Caco-2 (cell line): ENCODE data around the gene ZC3H4. TPM values are rescaled to one million over a fixed set of nuclear protein-coding genes. Genes with fewer than 3 reads are reported as not detected.
A peak's percentile ranks its signal among the peaks of the same experiment; 100 is the strongest.

Source experiments
- BruUV-seq: library from RNA; stranded (reverse); fragments of 400-500 nt; replicated peaks from 2 replicates; lab custom pipeline; 2021; lab: Mats Ljungman, UMichigan
- CTCF ChIA-PET: fragments of 300-600 bp; sonication (Branson Sonifier 250); formaldehyde crosslinking; loops from one replicate; lab custom pipeline; 2022; ENCODE audit warnings: antibody characterized with exemption; lab: Charles Lee
- POLR2A ChIA-PET: fragments of 300-600 bp; sonication (Branson Sonifier 250); formaldehyde crosslinking; loops from one replicate; lab custom pipeline; 2022; ENCODE audit warnings: antibody characterized with exemption; lab: Charles Lee
- DNase-seq, 2 experiments: peaks; one replicate each; pipeline versions ENCODE4 v3.0.0 to v3.0.0-alpha.2; 2020 to 2022
- H3K27me3 ChIP-seq: replicated peaks from 2 replicates; pipeline ENCODE4 v1.6.0; 2011; ENCODE audit warnings: low read length; ENCODE audit not compliant: control insufficient read depth, insufficient read depth
- H3K36me3 ChIP-seq: 2 replicates; pipeline ENCODE4 v1.5.1; 2011; ENCODE audit warnings: low read length; ENCODE audit not compliant: control insufficient read depth, insufficient read depth
- H3K4me1 ChIP-seq: fragments of 250-450 bp; sonication (Bioruptor Pico); 2 replicates; pipeline ENCODE4 v1.5.1; 2020; ENCODE audit warnings: mild to moderate bottlenecking
- H3K4me3 ChIP-seq: 2 replicates; pipeline ENCODE4 v1.5.1; 2011; ENCODE audit warnings: low read depth, mild to moderate bottlenecking, control low read depth, low read length
- H3K9me3 ChIP-seq: fragments of 250-450 bp; sonication (Bioruptor Pico); 2 replicates; pipeline ENCODE4 v1.5.1; 2020; ENCODE audit warnings: mild to moderate bottlenecking, moderate library complexity
- H3K27ac Mint-ChIP-seq: one replicate; pipeline ENCODE4 v1.8.0; 2022; ENCODE audit warnings: mixed read lengths; ENCODE audit not compliant: unreplicated experiment
- H3K27me3 Mint-ChIP-seq: one replicate; pipeline ENCODE4 v1.8.0; 2022; ENCODE audit warnings: mixed read lengths; ENCODE audit not compliant: insufficient read depth, unreplicated experiment
- H3K36me3 Mint-ChIP-seq: one replicate; pipeline ENCODE4 v1.8.0; 2022; ENCODE audit warnings: mild to moderate bottlenecking, mixed read lengths; ENCODE audit not compliant: insufficient read depth, unreplicated experiment
- H3K4me1 Mint-ChIP-seq: one replicate; pipeline ENCODE4 v1.8.0; 2022; ENCODE audit warnings: low read depth, mixed read lengths; ENCODE audit not compliant: unreplicated experiment
- H3K4me3 Mint-ChIP-seq: one replicate; pipeline ENCODE4 v1.8.0; 2022; ENCODE audit warnings: mild to moderate bottlenecking, moderate library complexity, mixed read lengths; ENCODE audit not compliant: unreplicated experiment
- H3K9me3 Mint-ChIP-seq: one replicate; pipeline ENCODE4 v1.8.0; 2022; ENCODE audit warnings: mixed read lengths; ENCODE audit not compliant: unreplicated experiment
- intact Hi-C: fragments of 100-400 bp; cut with micrococcal nuclease; formaldehyde crosslinking; loops from one replicate; pipeline ENCODE4 v1.10.0; 2022; ENCODE audit not compliant: unreplicated experiment
- total RNA-seq: library from RNA; stranded (reverse); gene quantifications from 2 replicates; pipeline ENCODE4 v1.2.3, GENCODE V29; 2022
- TF ChIP-seq, protein P1 (sequence below), 2 experiments: fragments of 200-600 bp in 1 of 2; IDR thresholded peaks; 1 replicate in 1 of 2; 2 replicates in 1 of 2; pipeline versions ENCODE4 v1.5.1 to v1.8.0; 2011 to 2022; ENCODE audit warnings: antibody characterized with exemption in 1 of 2, control low read depth in 1 of 2, inconsistent platforms in 1 of 2, low read depth in 1 of 2, low read length in 1 of 2, mild to moderate bottlenecking in 1 of 2, moderate library complexity in 1 of 2; ENCODE audit not compliant: insufficient read depth in 1 of 2, severe bottlenecking in 1 of 2, unreplicated experiment in 1 of 2

The ZC3H4 gene
- total RNA-seq, 1 experiment from 2014 or later, result 70.3 TPM

DNA sequence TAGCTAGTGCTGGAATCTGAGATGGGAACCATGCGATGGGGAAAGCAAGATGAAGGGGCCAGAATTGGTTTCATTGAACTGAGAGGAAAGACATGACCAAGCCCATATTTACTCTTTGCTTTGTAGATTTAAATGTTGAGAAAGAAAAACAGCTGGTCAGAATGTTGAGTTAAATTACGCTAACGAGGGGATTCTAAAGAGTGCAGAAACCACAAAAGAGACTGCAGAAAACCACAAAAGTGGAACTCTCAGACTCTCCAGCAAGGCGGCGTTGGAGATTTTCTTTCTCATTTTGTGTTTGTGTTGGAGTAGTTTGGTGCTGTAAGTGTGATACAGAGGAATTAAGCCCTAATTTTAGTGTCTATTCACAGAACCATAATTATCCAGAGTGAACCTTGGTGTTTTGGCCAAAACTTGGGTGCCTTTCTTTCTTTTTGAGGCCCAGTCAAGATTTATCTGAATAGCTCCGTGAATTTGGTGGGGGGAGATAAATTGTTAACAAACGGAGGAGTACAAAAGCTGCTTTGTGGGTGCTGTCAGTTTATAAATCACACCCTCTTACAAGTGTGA, 43.4 kb upstream of the ZC3H4 start:
- Histone ChIP-seq H3K36me3 (no peaks in the 10 kb centered on the region; the same call in 1 of the 2 replicates), H3K4me1 (peaks cover 29% of the 10 kb centered on the region), H3K9me3 (no peaks in the 10 kb centered on the region), H3K4me3 (no peak overlapping the region), H3K27me3 (no peaks in the 10 kb centered on the region)
- Mint-ChIP-seq H3K27me3 (no peaks in the 10 kb centered on the region), H3K27ac (no peak overlapping the region), H3K4me1 (peaks cover 35% of the 10 kb centered on the region), H3K4me3 (no peak overlapping the region), H3K36me3 (peaks cover 96% of the 10 kb centered on the region), H3K9me3 (no peaks in the 10 kb centered on the region)
- intact Hi-C loops, result loop anchor here (5.0 kb wide), 1 partner anchor 35 kb away; no protein-coding TSS in a partner anchor
- CTCF ChIA-PET, result interaction anchor here (0.6 to 1.0 kb wide), 3 partner anchors 31 to 87 kb away, joined by 3 to 4 read pairs (median 4); no protein-coding TSS in a partner anchor
- POLR2A ChIA-PET, result interaction anchor here (0.6 to 0.7 kb wide), 2 partner anchors 44 to 87 kb away, joined by 3 read pairs; partner anchors contain the start of gene ZC3H4
- TF ChIP-seq, protein P1, sequence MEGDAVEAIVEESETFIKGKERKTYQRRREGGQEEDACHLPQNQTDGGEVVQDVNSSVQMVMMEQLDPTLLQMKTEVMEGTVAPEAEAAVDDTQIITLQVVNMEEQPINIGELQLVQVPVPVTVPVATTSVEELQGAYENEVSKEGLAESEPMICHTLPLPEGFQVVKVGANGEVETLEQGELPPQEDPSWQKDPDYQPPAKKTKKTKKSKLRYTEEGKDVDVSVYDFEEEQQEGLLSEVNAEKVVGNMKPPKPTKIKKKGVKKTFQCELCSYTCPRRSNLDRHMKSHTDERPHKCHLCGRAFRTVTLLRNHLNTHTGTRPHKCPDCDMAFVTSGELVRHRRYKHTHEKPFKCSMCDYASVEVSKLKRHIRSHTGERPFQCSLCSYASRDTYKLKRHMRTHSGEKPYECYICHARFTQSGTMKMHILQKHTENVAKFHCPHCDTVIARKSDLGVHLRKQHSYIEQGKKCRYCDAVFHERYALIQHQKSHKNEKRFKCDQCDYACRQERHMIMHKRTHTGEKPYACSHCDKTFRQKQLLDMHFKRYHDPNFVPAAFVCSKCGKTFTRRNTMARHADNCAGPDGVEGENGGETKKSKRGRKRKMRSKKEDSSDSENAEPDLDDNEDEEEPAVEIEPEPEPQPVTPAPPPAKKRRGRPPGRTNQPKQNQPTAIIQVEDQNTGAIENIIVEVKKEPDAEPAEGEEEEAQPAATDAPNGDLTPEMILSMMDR (IDR thresholded peaks at IDR 0.05; ENCODE audit: insufficient read depth in 1 of 2, low read depth in 1 of 2, low read length in 1 of 2, severe bottlenecking in 1 of 2, unreplicated experiment in 1 of 2), result no peak
- DNase-seq, result no peak
- TSS peak; percentile 6 for BruUV-seq

DNA sequence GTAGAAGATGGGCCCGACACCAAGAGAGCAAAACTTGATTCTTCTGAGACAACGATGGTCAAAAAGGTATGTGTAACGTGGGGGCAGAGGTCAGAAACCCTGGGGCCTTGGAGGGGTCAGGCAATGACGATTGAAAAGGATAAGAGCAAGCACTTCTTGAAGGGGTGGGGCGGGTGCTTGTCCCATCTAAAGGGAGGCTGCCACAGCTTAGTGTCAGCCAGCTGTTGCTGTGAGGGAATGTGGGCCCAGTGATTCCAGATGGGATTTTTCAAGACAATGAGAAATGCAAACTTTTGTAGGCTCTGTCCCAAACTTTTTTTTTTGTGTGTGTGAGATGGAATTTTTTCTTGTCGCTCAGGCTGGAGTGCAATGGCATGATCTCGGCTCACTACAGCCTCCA, 41.6 kb upstream of the ZC3H4 start:
- no TSS peak for BruUV-seq
- peaks cover 97% of the 10 kb centered on the region for H3K36me3 Mint-ChIP-seq
- peak overlapping the region; percentile 74 for H3K27ac Mint-ChIP-seq
- CTCF ChIA-PET, result interaction anchor here (0.6 to 0.7 kb wide), 2 partner anchors 52 to 55 kb away, joined by 3 read pairs; no protein-coding TSS in a partner anchor
- peak in 1 of 2 experiments; percentile 46 for DNase-seq
- intact Hi-C loops, result loop anchor here (5.0 kb wide), 1 partner anchor 37 kb away; no protein-coding TSS in a partner anchor
- peak overlapping the region; percentile 5 for H3K4me3 Mint-ChIP-seq
- TF ChIP-seq, protein P1 (IDR thresholded peaks at IDR 0.05; ENCODE audit: insufficient read depth in 1 of 2, low read depth in 1 of 2, low read length in 1 of 2, severe bottlenecking in 1 of 2, unreplicated experiment in 1 of 2), result no peak
- Histone ChIP-seq H3K4me3 (no peak overlapping the region), H3K36me3 (peaks cover 3% of the 10 kb centered on the region; the same call in 1 of the 2 replicates), H3K27me3 (no peaks in the 10 kb centered on the region), H3K4me1 (peaks cover 38% of the 10 kb centered on the region), H3K9me3 (no peaks in the 10 kb centered on the region)
- peaks cover 44% of the 10 kb centered on the region for H3K4me1 Mint-ChIP-seq
- POLR2A ChIA-PET, result no interaction called here
- no peaks in the 10 kb centered on the region for H3K27me3 Mint-ChIP-seq
- no peaks in the 10 kb centered on the region for H3K9me3 Mint-ChIP-seq

DNA sequence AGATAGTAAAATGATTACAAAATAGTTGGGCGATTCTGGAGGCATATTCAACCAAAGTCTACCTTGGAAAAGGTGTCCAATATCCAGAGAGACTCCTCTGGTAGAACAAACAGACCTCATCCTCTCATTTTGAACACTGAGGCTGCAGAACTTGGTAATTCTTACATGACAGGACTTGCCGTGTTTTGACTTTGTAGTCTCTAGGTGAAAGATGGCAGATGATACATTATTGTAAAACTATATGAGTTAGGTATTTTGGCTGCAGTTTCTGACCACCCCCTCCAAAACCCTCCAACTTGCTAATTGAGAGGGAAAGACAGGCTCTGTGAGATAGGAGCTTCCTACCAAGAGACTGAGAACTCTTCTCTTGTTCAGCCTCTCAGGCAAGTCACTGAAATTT, 39.7 kb upstream of the ZC3H4 start:
- POLR2A ChIA-PET, result no interaction called here
- Mint-ChIP-seq H3K27ac (peak overlapping the region; percentile 31), H3K4me3 (no peak overlapping the region), H3K9me3 (no peaks in the 10 kb centered on the region), H3K36me3 (peaks cover 100% of the 10 kb centered on the region), H3K4me1 (peaks cover 40% of the 10 kb centered on the region), H3K27me3 (no peaks in the 10 kb centered on the region)
- Histone ChIP-seq H3K4me1 (peaks cover 38% of the 10 kb centered on the region), H3K9me3 (no peaks in the 10 kb centered on the region), H3K4me3 (no peak overlapping the region), H3K36me3 (peaks cover 3% of the 10 kb centered on the region; the same call in 1 of the 2 replicates), H3K27me3 (no peaks in the 10 kb centered on the region)
- CTCF ChIA-PET, result no interaction called here
- no peak for DNase-seq
- TF ChIP-seq, protein P1 (IDR thresholded peaks at IDR 0.05; ENCODE audit: insufficient read depth in 1 of 2, low read depth in 1 of 2, low read length in 1 of 2, severe bottlenecking in 1 of 2, unreplicated experiment in 1 of 2), result no peak
- no TSS peak for BruUV-seq
- intact Hi-C loops, result loop anchor here (2.0 kb wide), 1 partner anchor 22 kb away; the partner anchor contains the start of gene SAE1
